ENCODE measurements around the gene IVD. TPM values are rescaled to one million over a fixed set of nuclear protein-coding genes. Genes with fewer than 3 reads are reported as not detected.
A peak's percentile ranks its signal among the peaks of the same experiment; 100 is the strongest.

Gene IVD
- total and polyA plus RNA-seq, 9 of the 15 experiments (the other 6 are each of a cell fraction or from before 2014, with no cell fraction given): 0.15 to 4.5 (median 2.4) TPM

DNA sequence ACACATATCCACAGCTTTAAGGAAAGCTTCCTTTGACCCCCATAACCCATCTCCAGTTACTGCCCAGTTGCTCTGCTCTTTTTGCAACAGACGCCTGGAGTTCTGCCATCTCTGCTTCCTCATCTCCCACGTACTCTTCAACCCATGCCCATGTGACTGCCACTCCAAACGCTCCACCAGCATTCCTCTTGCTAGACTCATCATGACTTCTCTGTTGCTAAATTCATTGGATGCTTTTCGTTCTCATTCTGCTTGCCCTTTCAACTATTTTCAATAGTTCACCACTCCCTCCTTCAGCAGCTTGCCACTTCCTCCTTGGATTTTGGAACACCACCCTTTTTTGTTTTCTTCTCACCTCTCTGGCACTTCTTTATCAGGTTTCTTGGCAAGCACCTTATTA lies 25.7 kb upstream of the IVD start:
- no peaks in the 10 kb centered on the region for H3K27me3 ChIP-seq (ENCODE audit: control insufficient read depth in 2 of 2, insufficient read depth in 2 of 2, low read length in 2 of 2)
- H3K27ac ChIP-seq (ENCODE audit: extremely low read depth, low read depth, low read length): peak overlapping the region; percentile 11; the same call in 2 of the 3 replicates
- no peak; the same call in 2 of the 3 replicates for ATAC-seq
- H2AFZ ChIP-seq (ENCODE audit: low read depth, low read length): peak overlapping the region; percentile 56
- peak overlapping the region; percentile 40 for H3K4me2 ChIP-seq (ENCODE audit: insufficient read depth, low read length)
- WGBS (ENCODE audit: insufficient coverage, low coverage, missing lambda C conversion rate): 3% methylated on average over 4 of the region's 4 CpGs
- CTCF ChIA-PET (ENCODE audit: low intra/inter-chr PET ratio): no interaction called here
- H3K9ac ChIP-seq (ENCODE audit: insufficient read depth in 1 of 2, low read depth in 2 of 2, low read length in 2 of 2): 0 out of 4 replicates have a peak overlapping the region, but pooled peaks of 1 of the 2 experiments have one; percentile 38
- H3K4me3 ChIP-seq: no peak overlapping the region
- peak in 2 of 4 experiments; percentile 29 to 38 for DNase-seq (ENCODE audit: extremely low read depth in 1 of 4, low spot score in 3 of 4)
- H3K9me3 ChIP-seq (replicated peaks; ENCODE audit: control insufficient read depth, insufficient read depth, low read depth, low read length): no peaks in the 10 kb centered on the region
- peaks cover 7% of the 10 kb centered on the region for H3K36me3 ChIP-seq (ENCODE audit: control insufficient read depth, insufficient read depth, low read length)
- in situ Hi-C loops (cut with MboI) (no loop called here), intact Hi-C loops (cut with micrococcal nuclease) (no loop called here)
- peaks cover 22% of the 10 kb centered on the region for H3K79me2 ChIP-seq (ENCODE audit: control insufficient read depth, insufficient read depth, low read length)
- peaks cover 21 to 30% of the 10 kb centered on the region in 2 experiments; a peak in 4 of 5 replicates for H3K4me1 ChIP-seq (replicated peaks in 1 of 2; ENCODE audit: control insufficient read depth in 2 of 2, insufficient read depth in 2 of 2, low read length in 2 of 2)
- no peaks in the 10 kb centered on the region for H4K20me1 ChIP-seq (replicated peaks; ENCODE audit: control insufficient read depth, insufficient read depth, low read length)
- POLR2A ChIA-PET: interaction anchor here (0.9 to 1.7 kb wide), 3 partner anchors 10 to 14 kb away, joined by 4 to 6 read pairs (median 5); no protein-coding TSS in a partner anchor
- BruUV-seq (replicated peaks): no TSS peak
- peak; percentile 51 for FAIRE-seq
- peaks cover 5% of the 10 kb centered on the region for H3K9me1 ChIP-seq (ENCODE audit: control insufficient read depth, insufficient read depth, low read length)
- TF ChIP-seq SPI1 (IDR thresholded peaks at IDR 0.05; ENCODE audit: borderline replicate concordance, low read depth, low read length) (peak; percentile 43; the same call in 1 of the 2 replicates), MTA3 (IDR thresholded peaks at IDR 0.05; ENCODE audit: borderline replicate concordance) (0 out of 2 replicates have a peak, but pooled peaks have one; percentile 35), HDAC1 (IDR thresholded peaks at IDR 0.05) (0 out of 4 replicates have a peak, but pooled peaks of 1 of the 2 experiments have one; percentile 15), KLF16 (IDR thresholded peaks at IDR 0.05) (no peak), MEF2A (IDR thresholded peaks at IDR 0.05; ENCODE audit: control insufficient read depth, low read depth, low read length) (no peak), FOXM1 (IDR thresholded peaks at IDR 0.05; ENCODE audit: low read depth) (no peak), FOXM1 (CRISPR knock-in tag; IDR thresholded peaks at IDR 0.05; ENCODE audit: low read depth) (no peak), TAL1 (IDR thresholded peaks at IDR 0.05) (no peak), EHMT2 (IDR thresholded peaks at IDR 0.05) (peak; percentile 33; the same call in 1 of the 2 replicates), ASH1L (IDR thresholded peaks at IDR 0.05; ENCODE audit: borderline replicate concordance, low read depth, partially characterized antibody) (no peak), GATAD2A (IDR thresholded peaks at IDR 0.05) (no peak)
- TF ChIP-seq, protein P1, sequence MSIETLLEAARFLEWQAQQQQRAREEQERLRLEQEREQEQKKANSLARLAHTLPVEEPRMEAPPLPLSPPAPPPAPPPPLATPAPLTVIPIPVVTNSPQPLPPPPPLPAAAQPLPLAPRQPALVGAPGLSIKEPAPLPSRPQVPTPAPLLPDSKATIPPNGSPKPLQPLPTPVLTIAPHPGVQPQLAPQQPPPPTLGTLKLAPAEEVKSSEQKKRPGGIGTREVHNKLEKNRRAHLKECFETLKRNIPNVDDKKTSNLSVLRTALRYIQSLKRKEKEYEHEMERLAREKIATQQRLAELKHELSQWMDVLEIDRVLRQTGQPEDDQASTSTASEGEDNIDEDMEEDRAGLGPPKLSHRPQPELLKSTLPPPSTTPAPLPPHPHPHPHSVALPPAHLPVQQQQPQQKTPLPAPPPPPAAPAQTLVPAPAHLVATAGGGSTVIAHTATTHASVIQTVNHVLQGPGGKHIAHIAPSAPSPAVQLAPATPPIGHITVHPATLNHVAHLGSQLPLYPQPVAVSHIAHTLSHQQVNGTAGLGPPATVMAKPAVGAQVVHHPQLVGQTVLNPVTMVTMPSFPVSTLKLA (conservative IDR thresholded peaks at IDR 0.05): no peak
- TF ChIP-seq, protein P2, sequence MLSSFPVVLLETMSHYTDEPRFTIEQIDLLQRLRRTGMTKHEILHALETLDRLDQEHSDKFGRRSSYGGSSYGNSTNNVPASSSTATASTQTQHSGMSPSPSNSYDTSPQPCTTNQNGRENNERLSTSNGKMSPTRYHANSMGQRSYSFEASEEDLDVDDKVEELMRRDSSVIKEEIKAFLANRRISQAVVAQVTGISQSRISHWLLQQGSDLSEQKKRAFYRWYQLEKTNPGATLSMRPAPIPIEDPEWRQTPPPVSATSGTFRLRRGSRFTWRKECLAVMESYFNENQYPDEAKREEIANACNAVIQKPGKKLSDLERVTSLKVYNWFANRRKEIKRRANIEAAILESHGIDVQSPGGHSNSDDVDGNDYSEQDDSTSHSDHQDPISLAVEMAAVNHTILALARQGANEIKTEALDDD (IDR thresholded peaks at IDR 0.05): no peak
- TF ChIP-seq, protein P3, sequence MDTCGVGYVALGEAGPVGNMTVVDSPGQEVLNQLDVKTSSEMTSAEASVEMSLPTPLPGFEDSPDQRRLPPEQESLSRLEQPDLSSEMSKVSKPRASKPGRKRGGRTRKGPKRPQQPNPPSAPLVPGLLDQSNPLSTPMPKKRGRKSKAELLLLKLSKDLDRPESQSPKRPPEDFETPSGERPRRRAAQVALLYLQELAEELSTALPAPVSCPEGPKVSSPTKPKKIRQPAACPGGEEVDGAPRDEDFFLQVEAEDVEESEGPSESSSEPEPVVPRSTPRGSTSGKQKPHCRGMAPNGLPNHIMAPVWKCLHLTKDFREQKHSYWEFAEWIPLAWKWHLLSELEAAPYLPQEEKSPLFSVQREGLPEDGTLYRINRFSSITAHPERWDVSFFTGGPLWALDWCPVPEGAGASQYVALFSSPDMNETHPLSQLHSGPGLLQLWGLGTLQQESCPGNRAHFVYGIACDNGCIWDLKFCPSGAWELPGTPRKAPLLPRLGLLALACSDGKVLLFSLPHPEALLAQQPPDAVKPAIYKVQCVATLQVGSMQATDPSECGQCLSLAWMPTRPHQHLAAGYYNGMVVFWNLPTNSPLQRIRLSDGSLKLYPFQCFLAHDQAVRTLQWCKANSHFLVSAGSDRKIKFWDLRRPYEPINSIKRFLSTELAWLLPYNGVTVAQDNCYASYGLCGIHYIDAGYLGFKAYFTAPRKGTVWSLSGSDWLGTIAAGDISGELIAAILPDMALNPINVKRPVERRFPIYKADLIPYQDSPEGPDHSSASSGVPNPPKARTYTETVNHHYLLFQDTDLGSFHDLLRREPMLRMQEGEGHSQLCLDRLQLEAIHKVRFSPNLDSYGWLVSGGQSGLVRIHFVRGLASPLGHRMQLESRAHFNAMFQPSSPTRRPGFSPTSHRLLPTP (IDR thresholded peaks at IDR 0.05; ENCODE audit: borderline replicate concordance, extremely low read depth, insufficient read length): no peak
